ENCODE measurements around the gene FSTL4. TPM values are rescaled to one million over a fixed set of nuclear protein-coding genes. Genes with fewer than 3 reads are reported as not detected.

FSTL4 gene
- total and polyA plus RNA-seq, 2 experiments from 2014 or later: 1.4 to 2.8 TPM

DNA sequence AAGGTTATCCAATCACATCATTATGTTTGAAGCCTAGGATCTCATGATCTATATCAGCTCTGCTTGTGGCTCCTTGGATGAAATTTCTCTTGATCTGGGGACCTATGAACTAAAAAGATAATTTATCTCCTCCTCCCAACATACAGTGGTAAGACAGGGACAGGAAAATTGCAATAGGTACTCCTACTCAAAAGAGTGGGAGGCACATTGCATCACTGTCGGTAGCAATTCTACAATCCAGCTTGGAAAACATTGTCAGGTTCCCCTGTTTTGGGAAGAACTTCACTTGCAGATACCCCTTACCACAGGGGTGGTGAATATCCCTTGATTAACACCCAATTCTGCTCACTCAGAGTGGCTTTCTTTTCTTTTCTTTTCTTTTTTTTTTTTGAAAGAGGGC lies 452.8 kb downstream of the FSTL4 start:
- Mint-ChIP-seq H3K9me3 (no peaks in the 10 kb centered on the region), H3K27me3 (ENCODE audit: insufficient read depth, low read depth, poor library complexity) (peaks cover 2% of the 10 kb centered on the region), H3K36me3 (ENCODE audit: low read depth) (no peaks in the 10 kb centered on the region), H3K4me1 (no peaks in the 10 kb centered on the region), H3K4me3 (no peak overlapping the region), H3K27ac (no peak overlapping the region)
- H3K9me2 ChIP-seq (ENCODE audit: insufficient read depth): no peaks in the 10 kb centered on the region
- H3K79me2 ChIP-seq (replicated peaks; ENCODE audit: insufficient read depth): no peaks in the 10 kb centered on the region
- no peaks in the 10 kb centered on the region for H3K27me3 ChIP-seq (ENCODE audit: insufficient read depth)
- no peaks in the 10 kb centered on the region for H4K20me1 ChIP-seq (replicated peaks; ENCODE audit: insufficient read depth)
- no peaks in the 10 kb centered on the region for H3K36me3 ChIP-seq (ENCODE audit: insufficient read depth)
- no peaks in the 10 kb centered on the region for H3K4me1 ChIP-seq (ENCODE audit: insufficient read depth)
- no peak overlapping the region for H3K27ac ChIP-seq (ENCODE audit: low read depth)
- no peak for ATAC-seq
- DNase-seq (ENCODE audit: low spot score): no peak
- H3K4me3 ChIP-seq: no peak overlapping the region
- H3F3A ChIP-seq (replicated peaks; ENCODE audit: low read depth): no peaks in the 10 kb centered on the region
- no peak overlapping the region for H2AFZ ChIP-seq
- H3K4me2 ChIP-seq: no peak overlapping the region
- no peak for TF ChIP-seq ZNF462 (CRISPR knock-in tag; IDR thresholded peaks at IDR 0.05)
- TF ChIP-seq POLR2AphosphoS5 (IDR thresholded peaks at IDR 0.05; ENCODE audit: low read depth): no peak
- TF ChIP-seq CREB1 (CRISPR knock-in tag; IDR thresholded peaks at IDR 0.05; ENCODE audit: low read depth): no peak
- TF ChIP-seq, protein P1, sequence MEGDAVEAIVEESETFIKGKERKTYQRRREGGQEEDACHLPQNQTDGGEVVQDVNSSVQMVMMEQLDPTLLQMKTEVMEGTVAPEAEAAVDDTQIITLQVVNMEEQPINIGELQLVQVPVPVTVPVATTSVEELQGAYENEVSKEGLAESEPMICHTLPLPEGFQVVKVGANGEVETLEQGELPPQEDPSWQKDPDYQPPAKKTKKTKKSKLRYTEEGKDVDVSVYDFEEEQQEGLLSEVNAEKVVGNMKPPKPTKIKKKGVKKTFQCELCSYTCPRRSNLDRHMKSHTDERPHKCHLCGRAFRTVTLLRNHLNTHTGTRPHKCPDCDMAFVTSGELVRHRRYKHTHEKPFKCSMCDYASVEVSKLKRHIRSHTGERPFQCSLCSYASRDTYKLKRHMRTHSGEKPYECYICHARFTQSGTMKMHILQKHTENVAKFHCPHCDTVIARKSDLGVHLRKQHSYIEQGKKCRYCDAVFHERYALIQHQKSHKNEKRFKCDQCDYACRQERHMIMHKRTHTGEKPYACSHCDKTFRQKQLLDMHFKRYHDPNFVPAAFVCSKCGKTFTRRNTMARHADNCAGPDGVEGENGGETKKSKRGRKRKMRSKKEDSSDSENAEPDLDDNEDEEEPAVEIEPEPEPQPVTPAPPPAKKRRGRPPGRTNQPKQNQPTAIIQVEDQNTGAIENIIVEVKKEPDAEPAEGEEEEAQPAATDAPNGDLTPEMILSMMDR (conservative IDR thresholded peaks at IDR 0.05; ENCODE audit: low read depth in 2 of 2): no peak
- TF ChIP-seq EZH2phosphoT487 (IDR thresholded peaks at IDR 0.05; ENCODE audit: unreplicated experiment): no peak
- TF ChIP-seq REST (IDR thresholded peaks at IDR 0.05; ENCODE audit: unreplicated experiment): no peak
- TF ChIP-seq EZH2 (IDR thresholded peaks at IDR 0.05; ENCODE audit: low read depth, unreplicated experiment): no peak
- no peak for TF ChIP-seq STAT1 (IDR thresholded peaks at IDR 0.05; ENCODE audit: unreplicated experiment)
- TF ChIP-seq JUNB (IDR thresholded peaks at IDR 0.05; ENCODE audit: unreplicated experiment): no peak
- TF ChIP-seq, protein P2, sequence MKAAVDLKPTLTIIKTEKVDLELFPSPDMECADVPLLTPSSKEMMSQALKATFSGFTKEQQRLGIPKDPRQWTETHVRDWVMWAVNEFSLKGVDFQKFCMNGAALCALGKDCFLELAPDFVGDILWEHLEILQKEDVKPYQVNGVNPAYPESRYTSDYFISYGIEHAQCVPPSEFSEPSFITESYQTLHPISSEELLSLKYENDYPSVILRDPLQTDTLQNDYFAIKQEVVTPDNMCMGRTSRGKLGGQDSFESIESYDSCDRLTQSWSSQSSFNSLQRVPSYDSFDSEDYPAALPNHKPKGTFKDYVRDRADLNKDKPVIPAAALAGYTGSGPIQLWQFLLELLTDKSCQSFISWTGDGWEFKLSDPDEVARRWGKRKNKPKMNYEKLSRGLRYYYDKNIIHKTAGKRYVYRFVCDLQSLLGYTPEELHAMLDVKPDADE (IDR thresholded peaks at IDR 0.05): no peak
- TF ChIP-seq NANOG (IDR thresholded peaks at IDR 0.05; ENCODE audit: borderline replicate concordance): no peak
- TF ChIP-seq ZNF114 (CRISPR knock-in tag; IDR thresholded peaks at IDR 0.05): no peak
- TF ChIP-seq ZNF331 (CRISPR knock-in tag; IDR thresholded peaks at IDR 0.05; ENCODE audit: low read depth): no peak
